Endothelial cell of umbilical vein (primary cell): ENCODE data around the gene NCOA3. TPM values are rescaled to one million over a fixed set of nuclear protein-coding genes. Genes with fewer than 3 reads are reported as not detected.

ENCODE experiments used
- BruUV-seq: library from RNA; stranded (reverse); fragments of 400-500 nt; replicated peaks from 2 replicates; lab custom pipeline; 2021; lab: Mats Ljungman, UMichigan
- CTCF ChIA-PET: fragments of 300-600, 350-600 bp; sonication (Branson Sonifier 250); formaldehyde crosslinking; loops from one replicate; lab custom pipeline; 2021; ENCODE audit warnings: antibody characterized with exemption, inconsistent platforms; lab: Charles Lee
- POLR2A ChIA-PET: fragments of 300-600, 350-600 bp; sonication (Branson Sonifier 250); formaldehyde crosslinking; loops from one replicate; lab custom pipeline; 2021; ENCODE audit warnings: antibody characterized with exemption, inconsistent platforms; lab: Charles Lee
- DNase-seq: peaks from one replicate; pipeline ENCODE4 v3.0.0-alpha.2; 2011; ENCODE audit warnings: low read depth, low spot score
- FAIRE-seq: peaks from 2 replicates; lab custom pipeline; 2011; peaks lifted over from hg19 to GRCh38; lab: Jason Lieb, UNC
- H2AFZ ChIP-seq: 2 replicates; pipeline ENCODE4 v1.6.0; 2012; ENCODE audit warnings: low read depth, low read length, control low read depth, inconsistent platforms
- H3K27ac ChIP-seq: 2 replicates; pipeline ENCODE4 v1.5.1; 2011; ENCODE audit warnings: low read depth, mild to moderate bottlenecking, control low read depth, low read length, moderate library complexity; ENCODE audit not compliant: insufficient read depth
- H3K27me3 ChIP-seq, 2 experiments: 2 replicates each; pipeline versions ENCODE4 v1.6.0 to v1.6.1; 2011; ENCODE audit warnings: low read length in 2 of 2, mixed read lengths in 1 of 2; ENCODE audit not compliant: control insufficient read depth in 2 of 2, insufficient read depth in 2 of 2
- H3K36me3 ChIP-seq, 2 experiments: 2 replicates in 1 of 2; 3 replicates in 1 of 2; pipeline ENCODE4 v1.5.1; 2011; ENCODE audit warnings: low read length in 2 of 2, mild to moderate bottlenecking in 1 of 2, moderate library complexity in 1 of 2; ENCODE audit not compliant: control insufficient read depth in 2 of 2, insufficient read depth in 2 of 2; ENCODE audit errors: extremely low read depth in 1 of 2
- H3K4me1 ChIP-seq: 3 replicates; pipeline ENCODE4 v1.5.1; 2011; ENCODE audit warnings: mild to moderate bottlenecking, low read length; ENCODE audit not compliant: control insufficient read depth, insufficient read depth; ENCODE audit errors: extremely low read depth
- H3K4me2 ChIP-seq: 2 replicates; pipeline ENCODE4 v1.6.1; 2011; ENCODE audit warnings: low read length, control low read depth, mixed read lengths; ENCODE audit not compliant: insufficient read depth
- H3K4me3 ChIP-seq, 3 experiments: fragments of 200-600 bp in 1 of 3; sonication (generic), shearing (Covaris generic) in 1 of 3; replicated peaks in 1 of 3; 2 replicates each; pipeline ENCODE4 v1.5.1; 2011 to 2016; ENCODE audit warnings: control low read depth in 3 of 3, low read length in 3 of 3, mild to moderate bottlenecking in 2 of 3, inconsistent platforms in 1 of 3, low read depth in 1 of 3, moderate library complexity in 1 of 3; ENCODE audit not compliant: insufficient read depth in 1 of 3
- H3K79me2 ChIP-seq: 2 replicates; pipeline ENCODE4 v1.6.0; 2012; ENCODE audit warnings: low read length, inconsistent platforms; ENCODE audit not compliant: control insufficient read depth, insufficient read depth
- H3K9ac ChIP-seq: replicated peaks from 2 replicates; pipeline ENCODE3; 2011; ENCODE audit warnings: low read length, control low read depth; ENCODE audit not compliant: insufficient read depth; ENCODE audit errors: extremely low read depth
- H3K9me1 ChIP-seq: replicated peaks from 3 replicates; pipeline ENCODE4 v1.6.0; 2011; ENCODE audit warnings: mild to moderate bottlenecking, low read length; ENCODE audit not compliant: control insufficient read depth, insufficient read depth; ENCODE audit errors: extremely low read depth
- H3K9me3 ChIP-seq: replicated peaks from 2 replicates; pipeline ENCODE4 v1.5.1; 2012; ENCODE audit warnings: low read length, inconsistent platforms; ENCODE audit not compliant: control insufficient read depth, insufficient read depth
- H4K20me1 ChIP-seq: replicated peaks from 2 replicates; pipeline ENCODE3; 2011; ENCODE audit warnings: mild to moderate bottlenecking, low read length; ENCODE audit not compliant: control insufficient read depth, insufficient read depth; ENCODE audit errors: extremely low read depth
- CTCF ChIP-seq, 2 donors: IDR thresholded peaks; 1 replicate in 1 of 2; 2 replicates in 1 of 2; pipeline ENCODE4 v1.5.1; 2011; ENCODE audit warnings: low read length in 2 of 2, mild to moderate bottlenecking in 2 of 2, moderate library complexity in 2 of 2, control low read depth in 1 of 2, inconsistent platforms in 1 of 2, low read depth in 1 of 2; ENCODE audit not compliant: insufficient read depth in 1 of 2; ENCODE audit errors: extremely low read depth in 1 of 2
- EZH2 ChIP-seq: IDR thresholded peaks from 2 replicates; pipeline ENCODE4 v1.6.1; 2012; ENCODE audit warnings: borderline replicate concordance, low read depth, mild to moderate bottlenecking, moderate library complexity, low read length, inconsistent platforms; ENCODE audit not compliant: severe bottlenecking
- FOS ChIP-seq: IDR thresholded peaks from 2 replicates; pipeline ENCODE4 v1.6.1; 2011; ENCODE audit warnings: mild to moderate bottlenecking, low read length, moderate library complexity, borderline replicate concordance; ENCODE audit not compliant: insufficient read depth
- GATA2 ChIP-seq: IDR thresholded peaks from 2 replicates; pipeline ENCODE4 v1.7.0; 2011; ENCODE audit warnings: low read depth, mild to moderate bottlenecking, moderate library complexity, mixed read lengths, low read length; ENCODE audit not compliant: insufficient read length, insufficient read depth
- JUN ChIP-seq: IDR thresholded peaks from 2 replicates; pipeline ENCODE4 v1.6.1; 2011; ENCODE audit warnings: borderline replicate concordance, low read depth; ENCODE audit not compliant: insufficient read length, insufficient read depth
- MYC ChIP-seq: IDR thresholded peaks from one replicate; pipeline ENCODE4 v1.6.1; 2011; ENCODE audit warnings: mild to moderate bottlenecking, low read depth, low read length
- POLR2A ChIP-seq: IDR thresholded peaks from 2 replicates; pipeline ENCODE4 v1.6.1; 2012; ENCODE audit warnings: low read depth, mild to moderate bottlenecking, control low read depth, low read length
- POLR2AphosphoS5 ChIP-seq: IDR thresholded peaks from 2 replicates; pipeline ENCODE4 v1.6.1; 2012; ENCODE audit warnings: low read depth, mild to moderate bottlenecking, control low read depth, low read length, moderate library complexity; ENCODE audit not compliant: insufficient read depth
- dilution Hi-C: fragments of 300-500 bp; cut with MboI; formaldehyde crosslinking; loops from one replicate; pipeline ENCODE4 v1.15.0; 2019; ENCODE audit warnings: low sequenced_read_pairs; ENCODE audit not compliant: extremely low pct_ligation_motif_present
- intact Hi-C: fragments of 100-400 bp; cut with micrococcal nuclease; formaldehyde crosslinking; loops from one replicate; pipeline ENCODE4 v1.10.0; 2022
- polyA plus RNA-seq, 4 experiments: library from polyadenylated mRNA; depleted of rRNA in 3 of 4; stranded (reverse) in 3 of 4; unstranded in 1 of 4; fragments of >200 nt; gene quantifications; 2 replicates each; pipeline versions ENCODE4 v1.2.1 to v1.2.3, GENCODE V29; 2011 to 2012; ENCODE audit warnings: missing spikeins in 1 of 4
- total RNA-seq: library from RNA; stranded (reverse); gene quantifications from 2 replicates; pipeline ENCODE4 v1.2.3, GENCODE V29; 2021
- TF ChIP-seq, protein P1 (sequence below): IDR thresholded peaks from 2 replicates; pipeline ENCODE4 v1.6.1; 2011; ENCODE audit not compliant: insufficient read depth, insufficient read length

Gene NCOA3
- total and polyA plus RNA-seq, 2 donors (not counting 3 experiments of a cell fraction or from before 2014, with no cell fraction given), result 12.0 to 35.6 TPM

GRCh38 chr20:47661714-47662113, 160.0 kb downstream of the NCOA3 start:
- intact Hi-C loops (loop anchor here (2.0 kb wide), 1 partner anchor 465 kb away; no protein-coding TSS in a partner anchor), dilution Hi-C loops (no loop called here)
- Histone ChIP-seq H3K36me3 (peaks cover 0 to 3% of the 10 kb centered on the region in 2 experiments), H2AFZ (no peak overlapping the region), H3K4me3 (no peak overlapping the region), H3K27me3 (no peaks in the 10 kb centered on the region), H3K27ac (no peak overlapping the region), H3K79me2 (no peaks in the 10 kb centered on the region), H3K4me2 (no peak overlapping the region), H3K9me1 (no peaks in the 10 kb centered on the region), H3K4me1 (peaks cover 7% of the 10 kb centered on the region), H3K9ac (no peak overlapping the region), H4K20me1 (no peaks in the 10 kb centered on the region), H3K9me3 (no peaks in the 10 kb centered on the region)
- ChIA-PET CTCF (interaction anchor here (0.9 to 9.7 kb wide), 3 partner anchors 466 to 959 kb away, joined by 3 to 158 read pairs (median 4); no protein-coding TSS in a partner anchor), POLR2A (no interaction called here)
- no peak for TF ChIP-seq CTCF (IDR thresholded peaks at IDR 0.05; ENCODE audit: extremely low read depth in 1 of 2, insufficient read depth in 1 of 2, low read depth in 1 of 2, low read length in 2 of 2)
- TF ChIP-seq FOS, result no peak
- no peak for TF ChIP-seq POLR2A
- TF ChIP-seq JUN, result no peak
- TF ChIP-seq, protein P1, sequence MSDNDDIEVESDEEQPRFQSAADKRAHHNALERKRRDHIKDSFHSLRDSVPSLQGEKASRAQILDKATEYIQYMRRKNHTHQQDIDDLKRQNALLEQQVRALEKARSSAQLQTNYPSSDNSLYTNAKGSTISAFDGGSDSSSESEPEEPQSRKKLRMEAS, result no peak
- TF ChIP-seq GATA2, result no peak
- no peak for TF ChIP-seq EZH2
- TF ChIP-seq POLR2AphosphoS5, result no peak
- no peak for TF ChIP-seq MYC
- no TSS peak for BruUV-seq
- DNase-seq (no peak), FAIRE-seq (no peak)
